A549 (cell line): ENCODE data around the gene MYO1C. TPM values are rescaled to one million over a fixed set of nuclear protein-coding genes. Genes with fewer than 3 reads are reported as not detected.

Experiments used
- ATAC-seq, 2 experiments: fragments of 200-7000 bp in 1 of 2; fragments of >200 bp in 1 of 2; cut with Nextera tagmentation in 1 of 2; cut with Tn5 transposase in 1 of 2; 3 replicates each; pipeline versions ENCODE4 v1.8.0 to v1.9.1; 2018 to 2020; ENCODE audit warnings: mild to moderate bottlenecking in 1 of 2, moderate library complexity in 1 of 2
- CTCF ChIA-PET: fragments of 300-600 bp; sonication (Branson Sonifier 250); formaldehyde crosslinking; extraction: SDS; loops from one replicate; lab custom pipeline; 2021; ENCODE audit warnings: antibody characterized with exemption, inconsistent platforms; lab: Yijun Ruan, JAX
- POLR2A ChIA-PET: fragments of 350-600 bp; formaldehyde crosslinking; extraction: SDS; loops from one replicate; lab custom pipeline; 2021; ENCODE audit warnings: antibody characterized with exemption, inconsistent platforms; lab: Yijun Ruan, JAX
- DNase-seq, 2 experiments: peaks; one replicate each; pipeline versions ENCODE4 v3.0.0 to v3.0.0-alpha.2; 2011 to 2016; ENCODE audit warnings: low read depth in 1 of 2, low spot score in 1 of 2
- FAIRE-seq: peaks from 2 replicates; lab custom pipeline; 2011; peaks lifted over from hg19 to GRCh38; lab: Jason Lieb, UNC
- H3K27ac ChIP-seq, 2 experiments: fragments of >200 bp; sonication (Bioruptor Twin); formaldehyde crosslinking; 3 replicates each; pipeline ENCODE4 v1.5.1; 2016 to 2017
- H3K4me1 ChIP-seq: fragments of >200 bp; sonication (Bioruptor Twin); formaldehyde crosslinking; 3 replicates; pipeline ENCODE4 v1.6.1; 2016
- H3K4me2 ChIP-seq: fragments of >200 bp; sonication (Bioruptor Twin); formaldehyde crosslinking; 3 replicates; pipeline ENCODE4 v1.6.1; 2016
- H3K4me3 ChIP-seq: fragments of >200 bp; sonication (Bioruptor Twin); formaldehyde crosslinking; 3 replicates; pipeline ENCODE4 v1.5.1; 2016
- H3K9me3 ChIP-seq: fragments of >200 bp; sonication (Bioruptor Twin); formaldehyde crosslinking; 3 replicates; pipeline ENCODE4 v1.6.1; 2016
- BHLHE40 ChIP-seq: IDR thresholded peaks from 2 replicates; pipeline ENCODE4 v1.6.1; 2012; ENCODE audit warnings: low read depth, low read length, inconsistent platforms
- CHD4 ChIP-seq: fragments of 200-600 bp; sonication (generic); IDR thresholded peaks from 2 replicates; pipeline ENCODE4 v1.6.1; 2016; ENCODE audit warnings: antibody characterized with exemption, mild to moderate bottlenecking, borderline replicate concordance
- EHF ChIP-seq: fragments of 250-450 bp; sonication (Bioruptor Pico); IDR thresholded peaks from 2 replicates; pipeline ENCODE4 v1.5.0; 2020; ENCODE audit warnings: mild to moderate bottlenecking
- EP300 ChIP-seq, 2 experiments: fragments of >200 bp; sonication (Bioruptor Twin); formaldehyde crosslinking; IDR thresholded peaks; 2 replicates in 1 of 2; 3 replicates in 1 of 2; pipeline ENCODE4 v1.6.1; 2016 to 2017
- FOSB ChIP-seq: fragments of 250-450 bp; sonication (Bioruptor Pico); IDR thresholded peaks from 2 replicates; pipeline ENCODE4 v1.5.0; 2020; ENCODE audit warnings: mild to moderate bottlenecking, moderate library complexity
- FOXS1 ChIP-seq: fragments of 250-450 bp; sonication (Bioruptor Pico); IDR thresholded peaks from 2 replicates; pipeline ENCODE4 v1.5.0; 2020; ENCODE audit warnings: mild to moderate bottlenecking, moderate library complexity
- GATA3 ChIP-seq: IDR thresholded peaks from 2 replicates; pipeline ENCODE4 v1.6.1; 2012; ENCODE audit warnings: borderline replicate concordance
- HDAC2 ChIP-seq: fragments of 200-600 bp; sonication (generic); IDR thresholded peaks from 2 replicates; pipeline ENCODE4 v1.6.1; 2016
- HOXA7 ChIP-seq: fragments of 250-450 bp; sonication (Bioruptor Pico); IDR thresholded peaks from 2 replicates; pipeline ENCODE4 v1.5.0; 2020; ENCODE audit warnings: mild to moderate bottlenecking, moderate library complexity
- JUNB ChIP-seq: fragments of >200 bp; sonication (Bioruptor Twin); formaldehyde crosslinking; IDR thresholded peaks from 2 replicates; pipeline ENCODE4 v1.6.1; 2016
- MAFK ChIP-seq: fragments of 450-650 bp; IDR thresholded peaks from 2 replicates; pipeline ENCODE4 v1.6.1; 2014; ENCODE audit not compliant: partially characterized antibody
- POLR2A ChIP-seq: IDR thresholded peaks from 2 replicates; pipeline ENCODE4 v1.6.1; 2012; ENCODE audit warnings: mild to moderate bottlenecking, low read length
- POLR2AphosphoS2 ChIP-seq: conservative IDR thresholded peaks from 2 replicates; pipeline ENCODE4 v1.6.1; 2012; ENCODE audit warnings: low read length, improper control_type of control experiment, inconsistent platforms
- SREBF2 ChIP-seq: fragments of 450-650 bp; IDR thresholded peaks from 2 replicates; pipeline ENCODE4 v1.6.1; 2014; ENCODE audit warnings: mild to moderate bottlenecking, moderate library complexity
- TFCP2L1 ChIP-seq: fragments of 250-450 bp; sonication (Bioruptor Pico); IDR thresholded peaks from 2 replicates; pipeline ENCODE4 v1.5.0; 2021; ENCODE audit warnings: mild to moderate bottlenecking
- ZFP36 ChIP-seq: fragments of 450-650 bp; IDR thresholded peaks from 2 replicates; pipeline ENCODE4 v1.6.1; 2014; ENCODE audit warnings: borderline replicate concordance; ENCODE audit not compliant: partially characterized antibody
- ZNF302 ChIP-seq: fragments of 250-450 bp; sonication (Bioruptor Pico); IDR thresholded peaks from 2 replicates; pipeline ENCODE4 v1.9.0; 2021; ENCODE audit warnings: inconsistent platforms, mild to moderate bottlenecking, moderate library complexity
- WGBS: methylation state at CpG from one replicate; pipeline ENCODE4 v1.1.6; 2017; ENCODE audit errors: missing lambda C conversion rate; 5-methylcytosine and 5-hydroxymethylcytosine counted together
- polyA plus RNA-seq, 4 experiments: library from polyadenylated mRNA; depleted of rRNA in 3 of 4; stranded (reverse); fragments of >200 nt; fragmentation: RNase III in 1 of 4; extraction: RNeasy Plus Mini Kit Qiagen cat#74134 plus additional on column Dnase treatment in 1 of 4; gene quantifications; 2 replicates in 3 of 4; 3 replicates in 1 of 4; pipeline ENCODE4 v1.2.3, GENCODE V29; 2011 to 2017
- TF ChIP-seq, protein P1 (sequence below): fragments of >200 bp; sonication (Bioruptor Twin); formaldehyde crosslinking; IDR thresholded peaks from 2 replicates; pipeline ENCODE4 v1.6.1; 2016
- TF ChIP-seq, protein P2 (sequence below): fragments of >200 bp; sonication (Bioruptor Twin); formaldehyde crosslinking; IDR thresholded peaks from 3 replicates; pipeline ENCODE4 v1.6.1; 2016
- TF ChIP-seq, protein P3 (sequence below): IDR thresholded peaks from 2 replicates; pipeline ENCODE4 v1.6.1; 2012
- TF ChIP-seq, protein P4 (sequence below): fragments of >200 bp; sonication (Bioruptor Twin); formaldehyde crosslinking; IDR thresholded peaks from 3 replicates; pipeline ENCODE4 v1.5.1; 2016
- TF ChIP-seq, protein P5 (sequence below): fragments of 150-350 bp; IDR thresholded peaks from 2 replicates; pipeline ENCODE4 v1.6.1; 2014; ENCODE audit warnings: low read depth, mild to moderate bottlenecking, low read length

The MYO1C gene
- polyA plus RNA-seq, 2 of the 4 experiments (the other 2 are of a cell fraction) = 101 to 123 TPM

DNA sequence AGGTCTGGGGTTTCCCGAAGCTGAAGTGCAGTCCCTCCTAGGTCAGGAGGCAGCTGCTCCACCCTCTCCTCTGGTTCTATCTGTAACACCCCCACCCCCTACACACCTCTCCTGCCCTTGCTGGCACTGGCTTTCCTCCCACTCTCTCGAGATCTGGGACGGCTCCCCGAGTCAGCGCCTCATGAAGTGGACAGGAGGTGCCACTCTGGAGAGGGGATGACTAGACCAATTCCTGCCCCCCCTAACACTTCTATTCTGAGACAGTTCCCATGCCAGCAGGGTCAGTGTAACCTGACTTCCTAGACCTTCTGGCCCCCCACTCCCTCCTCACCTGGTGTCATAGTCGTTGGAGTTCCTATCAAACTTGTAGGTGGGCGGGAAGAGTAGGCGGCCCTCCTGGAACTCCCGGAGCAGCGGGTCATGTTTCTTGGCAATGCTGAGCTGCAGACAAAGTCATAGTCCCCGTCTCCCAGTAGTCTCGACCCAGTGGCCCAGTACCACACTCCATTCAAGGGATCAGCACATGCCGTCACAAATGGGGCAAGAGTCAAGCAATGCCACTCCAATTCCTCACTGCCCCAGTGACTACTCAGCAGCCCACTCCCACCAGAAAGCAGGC lies 14.3 kb upstream of the MYO1C start:
- ChIA-PET CTCF (interaction anchor here (0.6 to 5.4 kb wide), 6 partner anchors 9 to 408 kb away, joined by 3 to 49 read pairs (median 6); partner anchors contain the start of gene INPP5K), POLR2A (no interaction called here)
- H3K4me1 ChIP-seq = no peaks in the 10 kb centered on the region
- ATAC-seq (no peak), DNase-seq (no peak), FAIRE-seq (no peak)
- no peak overlapping the region for H3K4me2 ChIP-seq
- TF ChIP-seq, protein P1, sequence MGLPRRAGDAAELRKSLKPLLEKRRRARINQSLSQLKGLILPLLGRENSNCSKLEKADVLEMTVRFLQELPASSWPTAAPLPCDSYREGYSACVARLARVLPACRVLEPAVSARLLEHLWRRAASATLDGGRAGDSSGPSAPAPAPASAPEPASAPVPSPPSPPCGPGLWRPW = no peak
- TF ChIP-seq JUNB = no peak
- TF ChIP-seq, protein P2, sequence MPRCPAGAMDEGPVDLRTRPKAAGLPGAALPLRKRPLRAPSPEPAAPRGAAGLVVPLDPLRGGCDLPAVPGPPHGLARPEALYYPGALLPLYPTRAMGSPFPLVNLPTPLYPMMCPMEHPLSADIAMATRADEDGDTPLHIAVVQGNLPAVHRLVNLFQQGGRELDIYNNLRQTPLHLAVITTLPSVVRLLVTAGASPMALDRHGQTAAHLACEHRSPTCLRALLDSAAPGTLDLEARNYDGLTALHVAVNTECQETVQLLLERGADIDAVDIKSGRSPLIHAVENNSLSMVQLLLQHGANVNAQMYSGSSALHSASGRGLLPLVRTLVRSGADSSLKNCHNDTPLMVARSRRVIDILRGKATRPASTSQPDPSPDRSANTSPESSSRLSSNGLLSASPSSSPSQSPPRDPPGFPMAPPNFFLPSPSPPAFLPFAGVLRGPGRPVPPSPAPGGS = no peak
- TF ChIP-seq MAFK = no peak
- TF ChIP-seq GATA3 = no peak
- no peak for TF ChIP-seq FOSB (CRISPR knock-in tag)
- TF ChIP-seq TFCP2L1 (CRISPR knock-in tag) = no peak
- no peak for TF ChIP-seq HDAC2
- no peak for TF ChIP-seq CHD4
- TF ChIP-seq, protein P3, sequence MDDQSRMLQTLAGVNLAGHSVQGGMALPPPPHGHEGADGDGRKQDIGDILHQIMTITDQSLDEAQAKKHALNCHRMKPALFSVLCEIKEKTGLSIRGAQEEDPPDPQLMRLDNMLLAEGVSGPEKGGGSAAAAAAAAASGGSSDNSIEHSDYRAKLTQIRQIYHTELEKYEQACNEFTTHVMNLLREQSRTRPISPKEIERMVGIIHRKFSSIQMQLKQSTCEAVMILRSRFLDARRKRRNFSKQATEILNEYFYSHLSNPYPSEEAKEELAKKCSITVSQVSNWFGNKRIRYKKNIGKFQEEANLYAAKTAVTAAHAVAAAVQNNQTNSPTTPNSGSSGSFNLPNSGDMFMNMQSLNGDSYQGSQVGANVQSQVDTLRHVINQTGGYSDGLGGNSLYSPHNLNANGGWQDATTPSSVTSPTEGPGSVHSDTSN = no peak
- TF ChIP-seq EHF (CRISPR knock-in tag) = no peak
- TF ChIP-seq EP300 (IDR thresholded peaks at IDR 0.05) = no peak
- no peak for TF ChIP-seq FOXS1 (CRISPR knock-in tag)
- TF ChIP-seq ZNF302 = no peak
- TF ChIP-seq POLR2AphosphoS2 = no peak
- TF ChIP-seq HOXA7 (CRISPR knock-in tag) = no peak
- no peak for TF ChIP-seq BHLHE40
- no peak for TF ChIP-seq ZFP36
- WGBS = 91% methylated on average over 13 of the region's 13 CpGs
- no peaks in the 10 kb centered on the region for H3K9me3 ChIP-seq
- no peak overlapping the region for H3K4me3 ChIP-seq
- H3K27ac ChIP-seq = no peak overlapping the region

DNA sequence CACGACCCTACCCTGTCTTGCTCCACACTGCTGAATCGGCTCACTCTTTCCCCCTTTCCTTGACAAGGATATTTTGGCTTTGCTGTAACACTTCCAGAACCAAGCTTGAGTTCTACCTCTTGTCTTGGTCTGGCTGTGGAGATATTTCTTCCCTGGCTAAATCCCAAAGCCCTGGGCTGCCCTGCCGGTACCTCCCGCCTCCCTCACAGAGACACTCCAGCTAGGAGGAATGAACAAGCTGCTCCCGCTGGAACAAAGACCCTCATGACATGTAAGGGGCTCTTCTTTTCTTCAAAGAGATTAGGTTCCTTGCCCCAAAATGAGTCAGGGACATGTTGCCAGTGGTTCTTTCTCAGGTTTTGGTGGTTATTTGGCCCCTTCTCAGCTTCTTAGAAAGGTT lies 13.1 kb upstream of the MYO1C start:
- no peaks in the 10 kb centered on the region for H3K9me3 ChIP-seq
- H3K4me1 ChIP-seq = no peaks in the 10 kb centered on the region
- POLR2A ChIA-PET = interaction anchor here (4.1 kb wide), 1 partner anchor 11 kb away, joined by 19 read pairs; the partner anchor contains the start of gene INPP5K
- no peak for ATAC-seq
- H3K4me2 ChIP-seq = no peak overlapping the region
- no peak for DNase-seq
- CTCF ChIA-PET = interaction anchor here (0.7 to 5.4 kb wide), 9 partner anchors 9 to 140 kb away, joined by 3 to 49 read pairs (median 5); partner anchors contain the start of gene INPP5K
- FAIRE-seq = no peak
- TF ChIP-seq MAFK (no peak), POLR2A (no peak), SREBF2 (no peak), BHLHE40 (no peak)
- H3K27ac ChIP-seq = no peak overlapping the region
- 89% methylated on average over 5 of the region's 5 CpGs for WGBS
- no peak overlapping the region for H3K4me3 ChIP-seq

DNA sequence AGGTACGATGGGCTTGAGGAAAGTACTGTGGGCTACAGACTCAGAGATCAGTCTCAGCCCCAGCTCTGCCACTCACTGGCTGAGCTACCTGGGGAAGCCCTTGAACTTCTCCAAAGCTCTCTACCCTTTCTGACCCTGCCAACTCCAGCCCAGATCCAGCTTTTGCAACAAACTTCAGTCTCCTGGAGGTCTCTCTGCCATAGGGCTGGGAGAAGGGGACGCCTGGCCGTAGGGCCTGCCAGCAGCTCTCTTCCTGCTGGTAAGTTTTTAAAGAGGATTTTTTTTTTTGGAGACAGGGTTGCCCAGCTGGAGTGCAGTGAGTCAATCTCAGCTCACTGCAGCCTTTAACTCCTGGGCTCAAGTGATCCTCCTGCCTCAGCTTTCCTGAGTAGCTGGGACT lies 12.4 kb upstream of the MYO1C start:
- H3K27ac ChIP-seq = no peak overlapping the region
- H3K9me3 ChIP-seq = no peaks in the 10 kb centered on the region
- no peak; a peak in 1 of 6 replicates for ATAC-seq
- TF ChIP-seq, protein P4, sequence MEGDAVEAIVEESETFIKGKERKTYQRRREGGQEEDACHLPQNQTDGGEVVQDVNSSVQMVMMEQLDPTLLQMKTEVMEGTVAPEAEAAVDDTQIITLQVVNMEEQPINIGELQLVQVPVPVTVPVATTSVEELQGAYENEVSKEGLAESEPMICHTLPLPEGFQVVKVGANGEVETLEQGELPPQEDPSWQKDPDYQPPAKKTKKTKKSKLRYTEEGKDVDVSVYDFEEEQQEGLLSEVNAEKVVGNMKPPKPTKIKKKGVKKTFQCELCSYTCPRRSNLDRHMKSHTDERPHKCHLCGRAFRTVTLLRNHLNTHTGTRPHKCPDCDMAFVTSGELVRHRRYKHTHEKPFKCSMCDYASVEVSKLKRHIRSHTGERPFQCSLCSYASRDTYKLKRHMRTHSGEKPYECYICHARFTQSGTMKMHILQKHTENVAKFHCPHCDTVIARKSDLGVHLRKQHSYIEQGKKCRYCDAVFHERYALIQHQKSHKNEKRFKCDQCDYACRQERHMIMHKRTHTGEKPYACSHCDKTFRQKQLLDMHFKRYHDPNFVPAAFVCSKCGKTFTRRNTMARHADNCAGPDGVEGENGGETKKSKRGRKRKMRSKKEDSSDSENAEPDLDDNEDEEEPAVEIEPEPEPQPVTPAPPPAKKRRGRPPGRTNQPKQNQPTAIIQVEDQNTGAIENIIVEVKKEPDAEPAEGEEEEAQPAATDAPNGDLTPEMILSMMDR = no peak
- TF ChIP-seq, protein P5, sequence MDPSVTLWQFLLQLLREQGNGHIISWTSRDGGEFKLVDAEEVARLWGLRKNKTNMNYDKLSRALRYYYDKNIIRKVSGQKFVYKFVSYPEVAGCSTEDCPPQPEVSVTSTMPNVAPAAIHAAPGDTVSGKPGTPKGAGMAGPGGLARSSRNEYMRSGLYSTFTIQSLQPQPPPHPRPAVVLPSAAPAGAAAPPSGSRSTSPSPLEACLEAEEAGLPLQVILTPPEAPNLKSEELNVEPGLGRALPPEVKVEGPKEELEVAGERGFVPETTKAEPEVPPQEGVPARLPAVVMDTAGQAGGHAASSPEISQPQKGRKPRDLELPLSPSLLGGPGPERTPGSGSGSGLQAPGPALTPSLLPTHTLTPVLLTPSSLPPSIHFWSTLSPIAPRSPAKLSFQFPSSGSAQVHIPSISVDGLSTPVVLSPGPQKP = no peak
- TF ChIP-seq JUNB = no peak
- no peaks in the 10 kb centered on the region for H3K4me1 ChIP-seq
- FAIRE-seq = no peak
- 86% methylated on average over 3 of the region's 3 CpGs for WGBS
- H3K4me3 ChIP-seq = no peak overlapping the region
- no peak overlapping the region for H3K4me2 ChIP-seq
- POLR2A ChIA-PET = interaction anchor here (4.1 kb wide), 1 partner anchor 11 kb away, joined by 19 read pairs; the partner anchor contains the start of gene INPP5K
- no peak for DNase-seq
- CTCF ChIA-PET = interaction anchor here (0.7 to 5.4 kb wide), 8 partner anchors 8 to 245 kb away, joined by 3 to 49 read pairs (median 4); partner anchors contain the start of gene INPP5K
